ENCODE data around the gene TMEM174.

DNA sequence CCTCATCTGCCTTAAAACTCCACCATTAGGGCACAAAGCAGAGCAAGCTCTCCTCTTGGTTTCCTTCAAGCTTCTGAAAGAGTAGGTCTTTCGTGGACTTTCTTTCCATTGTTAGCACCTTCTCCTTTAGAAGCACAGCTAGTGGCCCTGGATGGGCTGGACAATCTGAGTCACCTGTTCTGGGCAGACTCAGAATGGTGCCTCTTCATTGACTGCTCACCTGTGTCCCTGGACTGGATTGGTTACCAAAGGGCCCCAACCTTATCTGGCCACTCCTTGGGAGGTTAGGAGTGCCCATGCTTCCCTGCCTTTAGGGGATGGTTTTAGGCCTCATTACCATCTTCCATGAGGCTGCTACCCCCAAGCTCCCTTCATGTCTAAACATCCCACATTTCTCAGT is 23.2 kb downstream of the TMEM174 start:
- TF ChIP-seq, protein P1, sequence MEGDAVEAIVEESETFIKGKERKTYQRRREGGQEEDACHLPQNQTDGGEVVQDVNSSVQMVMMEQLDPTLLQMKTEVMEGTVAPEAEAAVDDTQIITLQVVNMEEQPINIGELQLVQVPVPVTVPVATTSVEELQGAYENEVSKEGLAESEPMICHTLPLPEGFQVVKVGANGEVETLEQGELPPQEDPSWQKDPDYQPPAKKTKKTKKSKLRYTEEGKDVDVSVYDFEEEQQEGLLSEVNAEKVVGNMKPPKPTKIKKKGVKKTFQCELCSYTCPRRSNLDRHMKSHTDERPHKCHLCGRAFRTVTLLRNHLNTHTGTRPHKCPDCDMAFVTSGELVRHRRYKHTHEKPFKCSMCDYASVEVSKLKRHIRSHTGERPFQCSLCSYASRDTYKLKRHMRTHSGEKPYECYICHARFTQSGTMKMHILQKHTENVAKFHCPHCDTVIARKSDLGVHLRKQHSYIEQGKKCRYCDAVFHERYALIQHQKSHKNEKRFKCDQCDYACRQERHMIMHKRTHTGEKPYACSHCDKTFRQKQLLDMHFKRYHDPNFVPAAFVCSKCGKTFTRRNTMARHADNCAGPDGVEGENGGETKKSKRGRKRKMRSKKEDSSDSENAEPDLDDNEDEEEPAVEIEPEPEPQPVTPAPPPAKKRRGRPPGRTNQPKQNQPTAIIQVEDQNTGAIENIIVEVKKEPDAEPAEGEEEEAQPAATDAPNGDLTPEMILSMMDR (IDR thresholded peaks at IDR 0.05): no peak
- no peak for TF ChIP-seq POLR2A (IDR thresholded peaks at IDR 0.05)
